HepG2 (cell line): Measurements from ENCODE around the gene TAF13. TPM values are rescaled to one million over a fixed set of nuclear protein-coding genes. Genes with fewer than 3 reads are reported as not detected.

Experiments used
- BORCS8-MEF2B ChIP-seq: sonication (generic); formaldehyde crosslinking; IDR thresholded peaks from 2 replicates; pipeline ENCODE4 v1.8.0; 2022; ENCODE audit warnings: mild to moderate bottlenecking, missing genetic modification reagents
- CCDC6 ChIP-seq: sonication (generic); formaldehyde crosslinking; IDR thresholded peaks from 2 replicates; pipeline ENCODE4 v1.8.1; 2022; ENCODE audit warnings: mild to moderate bottlenecking, missing genetic modification reagents, moderate library complexity
- CTCF ChIP-seq: sonication (generic); formaldehyde crosslinking; IDR thresholded peaks from 2 replicates; pipeline ENCODE4 v1.5.0; 2020; ENCODE audit warnings: mild to moderate bottlenecking, missing genetic modification reagents, moderate library complexity
- ETV6 ChIP-seq: sonication (generic); formaldehyde crosslinking; conservative IDR thresholded peaks from 2 replicates; pipeline ENCODE4 v1.4.0; 2020; ENCODE audit warnings: missing genetic modification reagents
- GABPB1 ChIP-seq: IDR thresholded peaks from 2 replicates; pipeline ENCODE4 v1.6.1; 2016; ENCODE audit warnings: mild to moderate bottlenecking, missing genetic modification reagents, moderate library complexity, missing compliant biosample characterization
- GPN1 ChIP-seq: sonication (generic); formaldehyde crosslinking; IDR thresholded peaks from 2 replicates; pipeline ENCODE4 v1.5.1; 2020; ENCODE audit warnings: missing genetic modification reagents, borderline replicate concordance
- MED1 ChIP-seq: sonication (generic); formaldehyde crosslinking; IDR thresholded peaks from 2 replicates; pipeline ENCODE4 v1.4.0; 2020; ENCODE audit warnings: missing genetic modification reagents
- PAWR ChIP-seq: sonication (generic); formaldehyde crosslinking; IDR thresholded peaks from 2 replicates; pipeline ENCODE4 v1.4.0; 2020; ENCODE audit warnings: missing genetic modification reagents, mild to moderate bottlenecking, borderline replicate concordance
- PPARG ChIP-seq: conservative IDR thresholded peaks from 2 replicates; pipeline ENCODE4 v1.6.1; 2016; ENCODE audit warnings: missing biosample characterization, missing genetic modification reagents
- RXRA ChIP-seq: sonication (generic); formaldehyde crosslinking; IDR thresholded peaks from 2 replicates; pipeline ENCODE4 v1.5.1; 2020; ENCODE audit warnings: missing genetic modification reagents
- SALL1 ChIP-seq: sonication (generic); formaldehyde crosslinking; IDR thresholded peaks from 2 replicates; pipeline ENCODE4 v1.8.0; 2022; ENCODE audit warnings: mild to moderate bottlenecking, missing genetic modification reagents
- ZBTB44 ChIP-seq: sonication (generic); formaldehyde crosslinking; IDR thresholded peaks from 2 replicates; pipeline ENCODE4 v1.4.0; 2020; ENCODE audit warnings: missing genetic modification reagents
- ZNF207 ChIP-seq: fragments of 450-650 bp; IDR thresholded peaks from 2 replicates; pipeline ENCODE4 v1.6.1; 2016; ENCODE audit warnings: antibody characterized with exemption, borderline replicate concordance
- ZNF224 ChIP-seq: sonication (generic); formaldehyde crosslinking; IDR thresholded peaks from 2 replicates; pipeline ENCODE4 v1.5.0; 2020; ENCODE audit warnings: mild to moderate bottlenecking, missing genetic modification reagents
- ZNF367 ChIP-seq: sonication (generic); formaldehyde crosslinking; IDR thresholded peaks from 2 replicates; pipeline ENCODE4 v1.4.0; 2020; ENCODE audit warnings: missing genetic modification reagents, borderline replicate concordance
- polyA plus RNA-seq, 8 experiments: library from polyadenylated mRNA; depleted of rRNA in 3 of 8; stranded (reverse) in 7 of 8; unstranded in 1 of 8; fragments of >200 nt; fragmentation: Illumina TruSeq in 4 of 8; extraction: Trizol in 4 of 8; gene quantifications; 2 replicates each; pipeline versions ENCODE4 v1.2.1 to v1.2.3, GENCODE V29; 2011 to 2016; ENCODE audit warnings: low read depth in 4 of 8, missing spikeins in 1 of 8, mixed read lengths in 1 of 8; ENCODE audit not compliant: insufficient read depth in 1 of 8
- total RNA-seq, 5 experiments: library from RNA; depleted of rRNA; stranded (reverse); fragments of >200 nt; fragmentation: Illumina TruSeq; extraction: Trizol; gene quantifications; 2 replicates each; pipeline ENCODE4 v1.2.3, GENCODE V29; 2016; ENCODE audit warnings: low read depth in 1 of 5
- TF ChIP-seq, protein P1 (sequence below), 2 experiments: sonication (generic) in 1 of 2; formaldehyde crosslinking in 1 of 2; IDR thresholded peaks; 2 replicates each; pipeline versions ENCODE4 v1.4.0 to v1.6.1; 2018 to 2020; ENCODE audit warnings: missing genetic modification reagents in 2 of 2, borderline replicate concordance in 1 of 2, low read depth in 1 of 2, mild to moderate bottlenecking in 1 of 2, missing biosample characterization in 1 of 2
- TF ChIP-seq, protein P2 (sequence below): sonication (generic); formaldehyde crosslinking; IDR thresholded peaks from 2 replicates; pipeline ENCODE4 v1.4.0; 2020; ENCODE audit warnings: missing genetic modification reagents
- TF ChIP-seq, protein P3 (sequence below): sonication (generic); formaldehyde crosslinking; IDR thresholded peaks from 2 replicates; pipeline ENCODE4 v1.4.0; 2020; ENCODE audit warnings: missing genetic modification reagents
- TF ChIP-seq, protein P4 (sequence below): sonication (generic); formaldehyde crosslinking; IDR thresholded peaks from 2 replicates; pipeline ENCODE4 v1.8.0; 2023; ENCODE audit warnings: mild to moderate bottlenecking, missing genetic modification reagents

TAF13 gene
- total and polyA plus RNA-seq, 2 of the 13 experiments (the other 11 are each of a cell fraction or from before 2014, with no cell fraction given) = 11.5 to 36.3 TPM

DNA sequence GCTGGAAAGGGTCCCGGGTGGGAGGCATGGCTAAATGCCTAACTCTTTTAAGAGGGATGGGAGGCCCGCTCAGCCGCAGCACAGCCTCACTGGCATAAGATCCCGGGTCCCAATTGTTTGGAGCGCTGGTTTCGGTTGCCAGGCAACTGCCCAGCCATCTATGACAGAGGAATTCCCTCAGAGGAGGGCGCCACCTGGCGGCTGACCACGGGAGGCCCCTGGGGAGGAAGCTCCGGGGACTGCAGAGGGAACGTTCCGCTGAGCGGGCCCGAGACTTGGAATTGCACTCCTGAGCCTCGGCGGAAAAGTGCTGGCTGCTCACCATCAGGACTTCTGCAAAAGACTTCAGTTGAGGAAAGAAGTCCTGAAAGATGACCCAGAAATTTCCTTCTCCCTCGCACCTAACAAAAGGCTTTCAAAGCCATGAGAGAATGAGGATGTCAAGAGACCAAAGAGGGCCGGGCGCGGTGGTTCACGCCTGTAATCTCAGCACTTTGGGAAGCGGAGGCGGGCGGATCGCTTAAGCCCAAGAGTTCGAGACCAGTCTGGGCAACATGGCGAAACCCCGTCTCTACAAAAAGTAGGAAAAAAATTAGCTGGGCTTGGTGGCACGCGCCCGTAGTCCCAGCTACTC, 37.0 kb upstream of the TAF13 start (continued):
- TF ChIP-seq ZNF367 (CRISPR knock-in tag) (no peak), PAWR (CRISPR knock-in tag) (no peak), GABPB1 (CRISPR knock-in tag) (peak; percentile 42; the same call in 1 of the 2 replicates), CTCF (peak; percentile 94), PPARG (CRISPR knock-in tag) (peak; percentile 49; the same call in 1 of the 2 replicates), ZNF207 (no peak), ETV6 (CRISPR knock-in tag) (no peak), GPN1 (CRISPR knock-in tag) (no peak), ZNF224 (CRISPR knock-in tag) (no peak), BORCS8-MEF2B (no peak), MED1 (CRISPR knock-in tag) (0 out of 2 replicates have a peak, but pooled peaks have one; percentile 33), RXRA (CRISPR knock-in tag) (0 out of 2 replicates have a peak, but pooled peaks have one; percentile 35), CCDC6 (CRISPR knock-in tag) (no peak), ZBTB44 (no peak), SALL1 (CRISPR knock-in tag) (peak; percentile 66)
- TF ChIP-seq, protein P1, sequence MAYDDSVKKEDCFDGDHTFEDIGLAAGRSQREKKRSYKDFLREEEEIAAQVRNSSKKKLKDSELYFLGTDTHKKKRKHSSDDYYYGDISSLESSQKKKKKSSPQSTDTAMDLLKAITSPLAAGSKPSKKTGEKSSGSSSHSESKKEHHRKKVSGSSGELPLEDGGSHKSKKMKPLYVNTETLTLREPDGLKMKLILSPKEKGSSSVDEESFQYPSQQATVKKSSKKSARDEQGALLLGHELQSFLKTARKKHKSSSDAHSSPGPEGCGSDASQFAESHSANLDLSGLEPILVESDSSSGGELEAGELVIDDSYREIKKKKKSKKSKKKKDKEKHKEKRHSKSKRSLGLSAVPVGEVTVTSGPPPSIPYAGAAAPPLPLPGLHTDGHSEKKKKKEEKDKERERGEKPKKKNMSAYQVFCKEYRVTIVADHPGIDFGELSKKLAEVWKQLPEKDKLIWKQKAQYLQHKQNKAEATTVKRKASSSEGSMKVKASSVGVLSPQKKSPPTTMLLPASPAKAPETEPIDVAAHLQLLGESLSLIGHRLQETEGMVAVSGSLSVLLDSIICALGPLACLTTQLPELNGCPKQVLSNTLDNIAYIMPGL (CRISPR knock-in tag; IDR thresholded peaks at IDR 0.05; ENCODE audit: borderline replicate concordance in 1 of 2, low read depth in 1 of 2) = peak in 1 of 2 experiments; percentile 68; a peak in 1 of 4 replicates
- TF ChIP-seq, protein P2, sequence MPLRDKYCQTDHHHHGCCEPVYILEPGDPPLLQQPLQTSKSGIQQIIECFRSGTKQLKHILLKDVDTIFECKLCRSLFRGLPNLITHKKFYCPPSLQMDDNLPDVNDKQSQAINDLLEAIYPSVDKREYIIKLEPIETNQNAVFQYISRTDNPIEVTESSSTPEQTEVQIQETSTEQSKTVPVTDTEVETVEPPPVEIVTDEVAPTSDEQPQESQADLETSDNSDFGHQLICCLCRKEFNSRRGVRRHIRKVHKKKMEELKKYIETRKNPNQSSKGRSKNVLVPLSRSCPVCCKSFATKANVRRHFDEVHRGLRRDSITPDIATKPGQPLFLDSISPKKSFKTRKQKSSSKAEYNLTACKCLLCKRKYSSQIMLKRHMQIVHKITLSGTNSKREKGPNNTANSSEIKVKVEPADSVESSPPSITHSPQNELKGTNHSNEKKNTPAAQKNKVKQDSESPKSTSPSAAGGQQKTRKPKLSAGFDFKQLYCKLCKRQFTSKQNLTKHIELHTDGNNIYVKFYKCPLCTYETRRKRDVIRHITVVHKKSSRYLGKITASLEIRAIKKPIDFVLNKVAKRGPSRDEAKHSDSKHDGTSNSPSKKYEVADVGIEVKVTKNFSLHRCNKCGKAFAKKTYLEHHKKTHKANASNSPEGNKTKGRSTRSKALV (CRISPR knock-in tag) = peak; percentile 67; the same call in 1 of the 2 replicates
- TF ChIP-seq, protein P3, sequence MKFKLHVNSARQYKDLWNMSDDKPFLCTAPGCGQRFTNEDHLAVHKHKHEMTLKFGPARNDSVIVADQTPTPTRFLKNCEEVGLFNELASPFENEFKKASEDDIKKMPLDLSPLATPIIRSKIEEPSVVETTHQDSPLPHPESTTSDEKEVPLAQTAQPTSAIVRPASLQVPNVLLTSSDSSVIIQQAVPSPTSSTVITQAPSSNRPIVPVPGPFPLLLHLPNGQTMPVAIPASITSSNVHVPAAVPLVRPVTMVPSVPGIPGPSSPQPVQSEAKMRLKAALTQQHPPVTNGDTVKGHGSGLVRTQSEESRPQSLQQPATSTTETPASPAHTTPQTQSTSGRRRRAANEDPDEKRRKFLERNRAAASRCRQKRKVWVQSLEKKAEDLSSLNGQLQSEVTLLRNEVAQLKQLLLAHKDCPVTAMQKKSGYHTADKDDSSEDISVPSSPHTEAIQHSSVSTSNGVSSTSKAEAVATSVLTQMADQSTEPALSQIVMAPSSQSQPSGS = 0 out of 2 replicates have a peak, but pooled peaks have one; percentile 32
- TF ChIP-seq, protein P4, sequence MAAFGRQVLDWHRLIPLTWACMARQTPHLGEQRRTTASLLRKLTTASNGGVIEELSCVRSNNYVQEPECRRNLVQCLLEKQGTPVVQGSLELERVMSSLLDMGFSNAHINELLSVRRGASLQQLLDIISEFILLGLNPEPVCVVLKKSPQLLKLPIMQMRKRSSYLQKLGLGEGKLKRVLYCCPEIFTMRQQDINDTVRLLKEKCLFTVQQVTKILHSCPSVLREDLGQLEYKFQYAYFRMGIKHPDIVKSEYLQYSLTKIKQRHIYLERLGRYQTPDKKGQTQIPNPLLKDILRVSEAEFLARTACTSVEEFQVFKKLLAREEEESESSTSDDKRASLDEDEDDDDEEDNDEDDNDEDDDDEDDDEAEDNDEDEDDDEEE (CRISPR knock-in tag) = no peak
